ENCODE measurements around the gene GRIN2A.

GRIN2A gene

DNA sequence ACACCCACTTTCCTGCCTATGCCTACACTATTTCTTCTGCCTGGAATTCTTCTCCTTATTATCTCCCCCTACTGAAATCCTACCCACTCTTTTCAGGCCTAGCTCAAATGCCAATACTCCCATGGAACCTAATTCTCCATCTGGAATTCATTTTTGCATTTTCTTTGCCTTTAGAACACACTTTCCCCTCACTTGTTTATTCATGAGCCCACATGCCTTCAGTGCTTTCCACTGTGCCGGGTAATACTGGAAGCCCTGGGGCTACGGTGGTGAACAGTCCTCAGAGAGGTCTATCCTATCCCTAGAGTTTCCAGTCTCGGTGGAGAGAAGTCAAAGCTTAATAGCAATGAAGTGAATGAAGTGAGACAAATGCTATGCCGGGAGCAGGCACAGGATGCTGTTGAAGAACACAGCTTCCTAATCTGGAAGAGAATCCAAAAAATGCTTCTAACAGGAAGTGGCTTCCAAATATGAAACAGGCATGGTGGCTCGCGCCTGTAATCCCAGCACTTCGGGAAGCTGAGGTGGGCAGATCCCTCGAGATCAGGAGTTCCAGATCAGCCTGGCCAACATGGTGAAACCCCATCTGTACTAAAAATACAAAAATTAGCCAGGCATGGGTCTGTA lies 322.4 kb downstream of the GRIN2A start:
- H3K4me3 ChIP-seq (ENCODE audit: low read depth, low read length), result no peak overlapping the region
- TF ChIP-seq, protein P1, sequence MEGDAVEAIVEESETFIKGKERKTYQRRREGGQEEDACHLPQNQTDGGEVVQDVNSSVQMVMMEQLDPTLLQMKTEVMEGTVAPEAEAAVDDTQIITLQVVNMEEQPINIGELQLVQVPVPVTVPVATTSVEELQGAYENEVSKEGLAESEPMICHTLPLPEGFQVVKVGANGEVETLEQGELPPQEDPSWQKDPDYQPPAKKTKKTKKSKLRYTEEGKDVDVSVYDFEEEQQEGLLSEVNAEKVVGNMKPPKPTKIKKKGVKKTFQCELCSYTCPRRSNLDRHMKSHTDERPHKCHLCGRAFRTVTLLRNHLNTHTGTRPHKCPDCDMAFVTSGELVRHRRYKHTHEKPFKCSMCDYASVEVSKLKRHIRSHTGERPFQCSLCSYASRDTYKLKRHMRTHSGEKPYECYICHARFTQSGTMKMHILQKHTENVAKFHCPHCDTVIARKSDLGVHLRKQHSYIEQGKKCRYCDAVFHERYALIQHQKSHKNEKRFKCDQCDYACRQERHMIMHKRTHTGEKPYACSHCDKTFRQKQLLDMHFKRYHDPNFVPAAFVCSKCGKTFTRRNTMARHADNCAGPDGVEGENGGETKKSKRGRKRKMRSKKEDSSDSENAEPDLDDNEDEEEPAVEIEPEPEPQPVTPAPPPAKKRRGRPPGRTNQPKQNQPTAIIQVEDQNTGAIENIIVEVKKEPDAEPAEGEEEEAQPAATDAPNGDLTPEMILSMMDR (IDR thresholded peaks at IDR 0.05; ENCODE audit: borderline replicate concordance, insufficient read depth, low read depth, low read length), result no peak

DNA sequence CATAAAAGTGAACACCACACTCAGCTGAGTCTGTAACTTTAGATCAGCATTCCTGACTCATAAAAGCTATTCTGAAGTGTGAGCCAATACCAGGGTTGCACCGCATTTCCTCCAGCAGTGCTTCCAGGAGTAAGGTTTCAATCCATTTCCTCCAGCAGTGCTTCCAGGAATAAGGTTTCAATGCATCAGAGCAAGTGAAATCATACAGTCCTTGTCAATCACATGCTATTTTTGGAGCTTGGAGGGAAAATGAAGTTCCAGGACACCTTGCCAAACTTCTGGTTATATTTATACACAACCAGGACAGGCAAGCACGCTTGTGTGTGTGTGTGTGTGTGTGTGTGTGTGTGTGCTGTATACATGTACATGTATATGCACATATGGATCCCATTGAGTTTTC lies 327.6 kb downstream of the GRIN2A start:
- H3K4me3 ChIP-seq (ENCODE audit: low read depth, low read length), result no peak overlapping the region
- TF ChIP-seq, protein P1 (IDR thresholded peaks at IDR 0.05; ENCODE audit: borderline replicate concordance, insufficient read depth, low read depth, low read length), result no peak

- TF ChIP-seq, protein P1 (IDR thresholded peaks at IDR 0.05; ENCODE audit: borderline replicate concordance, insufficient read depth, low read depth, low read length), result no peak
- no peak overlapping the region for H3K4me3 ChIP-seq (ENCODE audit: low read depth, low read length)
Observed at GRCh38 chr16:9852003-9852402, 330.2 kb downstream of the GRIN2A start.

- H3K4me3 ChIP-seq (ENCODE audit: low read depth, low read length), result no peak overlapping the region
- TF ChIP-seq, protein P1 (IDR thresholded peaks at IDR 0.05; ENCODE audit: borderline replicate concordance, insufficient read depth, low read depth, low read length), result no peak
Observed at GRCh38 chr16:9850817-9851216, 331.4 kb downstream of the GRIN2A start.

DNA sequence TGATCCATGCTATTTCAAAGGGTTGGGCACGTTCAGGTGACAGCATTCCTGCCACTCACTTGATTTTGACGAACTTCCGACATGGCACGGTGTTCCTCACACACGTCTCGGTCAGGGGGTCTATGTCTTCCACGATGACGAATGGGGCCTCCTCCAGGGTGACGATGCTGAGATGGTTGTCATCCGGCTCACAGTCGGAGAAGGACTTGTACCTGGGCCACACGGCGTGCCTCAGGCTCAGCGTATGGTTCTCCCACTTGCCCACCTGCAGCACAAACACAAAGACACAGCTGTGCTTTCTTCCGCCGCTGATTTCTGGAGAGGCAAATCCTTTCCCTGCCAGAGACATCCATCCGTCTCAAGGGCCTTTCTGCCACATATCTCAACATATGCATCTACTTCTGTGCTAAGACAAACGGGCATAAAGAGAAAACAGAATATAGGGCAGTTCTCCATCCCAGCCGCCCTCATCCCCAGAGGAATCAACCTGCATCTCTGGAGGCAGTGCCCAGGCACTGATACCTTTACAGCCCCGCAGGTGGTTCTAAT lies 332.5 kb downstream of the GRIN2A start:
- TF ChIP-seq, protein P1 (IDR thresholded peaks at IDR 0.05; ENCODE audit: borderline replicate concordance, insufficient read depth, low read depth, low read length), result no peak
- H3K4me3 ChIP-seq (ENCODE audit: low read depth, low read length), result no peak overlapping the region

DNA sequence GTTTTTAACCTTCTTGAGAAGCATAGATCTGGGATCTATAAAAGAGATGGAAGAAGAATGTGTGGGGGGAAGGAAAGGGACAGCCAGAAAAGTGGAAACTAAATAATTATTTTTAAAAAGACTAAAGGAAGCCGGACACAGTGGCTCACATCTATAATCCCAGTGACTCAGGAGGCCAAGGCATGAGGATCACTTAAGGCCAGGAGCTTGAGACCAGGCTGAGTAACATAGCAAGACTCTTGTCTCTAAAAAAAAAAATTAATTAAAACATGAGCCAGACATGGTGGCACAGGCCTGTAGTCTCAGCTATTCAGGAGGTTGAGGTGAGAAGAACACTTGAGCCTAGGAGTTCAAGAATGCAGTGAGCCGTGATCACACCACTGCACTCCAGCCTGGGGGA lies 335.1 kb downstream of the GRIN2A start:
- H3K4me3 ChIP-seq (ENCODE audit: low read depth, low read length), result no peak overlapping the region
- TF ChIP-seq, protein P1 (IDR thresholded peaks at IDR 0.05; ENCODE audit: borderline replicate concordance, insufficient read depth, low read depth, low read length), result no peak
